Endothelial cell of umbilical vein (primary cell): Measurements from ENCODE around the gene SYNJ1. TPM values are rescaled to one million over a fixed set of nuclear protein-coding genes. Genes with fewer than 3 reads are reported as not detected.
A peak's percentile ranks its signal among the peaks of the same experiment; 100 is the strongest.

Experiments used
- BruUV-seq: library from RNA; stranded (reverse); fragments of 400-500 nt; replicated peaks from 2 replicates; lab custom pipeline; 2021; lab: Mats Ljungman, UMichigan
- CTCF ChIA-PET: fragments of 300-600, 350-600 bp; sonication (Branson Sonifier 250); formaldehyde crosslinking; loops from one replicate; lab custom pipeline; 2021; ENCODE audit warnings: antibody characterized with exemption, inconsistent platforms; lab: Charles Lee
- POLR2A ChIA-PET: fragments of 300-600, 350-600 bp; sonication (Branson Sonifier 250); formaldehyde crosslinking; loops from one replicate; lab custom pipeline; 2021; ENCODE audit warnings: antibody characterized with exemption, inconsistent platforms; lab: Charles Lee
- DNase-seq: peaks from one replicate; pipeline ENCODE4 v3.0.0-alpha.2; 2011; ENCODE audit warnings: low read depth, low spot score
- FAIRE-seq: peaks from 2 replicates; lab custom pipeline; 2011; peaks lifted over from hg19 to GRCh38; lab: Jason Lieb, UNC
- H2AFZ ChIP-seq: 2 replicates; pipeline ENCODE4 v1.6.0; 2012; ENCODE audit warnings: low read depth, low read length, control low read depth, inconsistent platforms
- H3K27ac ChIP-seq: 2 replicates; pipeline ENCODE4 v1.5.1; 2011; ENCODE audit warnings: low read depth, mild to moderate bottlenecking, control low read depth, low read length, moderate library complexity; ENCODE audit not compliant: insufficient read depth
- H3K27me3 ChIP-seq, 2 experiments: 2 replicates each; pipeline versions ENCODE4 v1.6.0 to v1.6.1; 2011; ENCODE audit warnings: low read length in 2 of 2, mixed read lengths in 1 of 2; ENCODE audit not compliant: control insufficient read depth in 2 of 2, insufficient read depth in 2 of 2
- H3K36me3 ChIP-seq, 2 experiments: 2 replicates in 1 of 2; 3 replicates in 1 of 2; pipeline ENCODE4 v1.5.1; 2011; ENCODE audit warnings: low read length in 2 of 2, mild to moderate bottlenecking in 1 of 2, moderate library complexity in 1 of 2; ENCODE audit not compliant: control insufficient read depth in 2 of 2, insufficient read depth in 2 of 2; ENCODE audit errors: extremely low read depth in 1 of 2
- H3K4me1 ChIP-seq: 3 replicates; pipeline ENCODE4 v1.5.1; 2011; ENCODE audit warnings: mild to moderate bottlenecking, low read length; ENCODE audit not compliant: control insufficient read depth, insufficient read depth; ENCODE audit errors: extremely low read depth
- H3K4me2 ChIP-seq: 2 replicates; pipeline ENCODE4 v1.6.1; 2011; ENCODE audit warnings: low read length, control low read depth, mixed read lengths; ENCODE audit not compliant: insufficient read depth
- H3K4me3 ChIP-seq, 3 experiments: fragments of 200-600 bp in 1 of 3; sonication (generic), shearing (Covaris generic) in 1 of 3; replicated peaks in 1 of 3; 2 replicates each; pipeline ENCODE4 v1.5.1; 2011 to 2016; ENCODE audit warnings: control low read depth in 3 of 3, low read length in 3 of 3, mild to moderate bottlenecking in 2 of 3, inconsistent platforms in 1 of 3, low read depth in 1 of 3, moderate library complexity in 1 of 3; ENCODE audit not compliant: insufficient read depth in 1 of 3
- H3K79me2 ChIP-seq: 2 replicates; pipeline ENCODE4 v1.6.0; 2012; ENCODE audit warnings: low read length, inconsistent platforms; ENCODE audit not compliant: control insufficient read depth, insufficient read depth
- H3K9ac ChIP-seq: replicated peaks from 2 replicates; pipeline ENCODE3; 2011; ENCODE audit warnings: low read length, control low read depth; ENCODE audit not compliant: insufficient read depth; ENCODE audit errors: extremely low read depth
- H3K9me1 ChIP-seq: replicated peaks from 3 replicates; pipeline ENCODE4 v1.6.0; 2011; ENCODE audit warnings: mild to moderate bottlenecking, low read length; ENCODE audit not compliant: control insufficient read depth, insufficient read depth; ENCODE audit errors: extremely low read depth
- H3K9me3 ChIP-seq: replicated peaks from 2 replicates; pipeline ENCODE4 v1.5.1; 2012; ENCODE audit warnings: low read length, inconsistent platforms; ENCODE audit not compliant: control insufficient read depth, insufficient read depth
- H4K20me1 ChIP-seq: replicated peaks from 2 replicates; pipeline ENCODE3; 2011; ENCODE audit warnings: mild to moderate bottlenecking, low read length; ENCODE audit not compliant: control insufficient read depth, insufficient read depth; ENCODE audit errors: extremely low read depth
- CTCF ChIP-seq, 2 donors: IDR thresholded peaks; 1 replicate in 1 of 2; 2 replicates in 1 of 2; pipeline ENCODE4 v1.5.1; 2011; ENCODE audit warnings: low read length in 2 of 2, mild to moderate bottlenecking in 2 of 2, moderate library complexity in 2 of 2, control low read depth in 1 of 2, inconsistent platforms in 1 of 2, low read depth in 1 of 2; ENCODE audit not compliant: insufficient read depth in 1 of 2; ENCODE audit errors: extremely low read depth in 1 of 2
- EZH2 ChIP-seq: IDR thresholded peaks from 2 replicates; pipeline ENCODE4 v1.6.1; 2012; ENCODE audit warnings: borderline replicate concordance, low read depth, mild to moderate bottlenecking, moderate library complexity, low read length, inconsistent platforms; ENCODE audit not compliant: severe bottlenecking
- FOS ChIP-seq: IDR thresholded peaks from 2 replicates; pipeline ENCODE4 v1.6.1; 2011; ENCODE audit warnings: mild to moderate bottlenecking, low read length, moderate library complexity, borderline replicate concordance; ENCODE audit not compliant: insufficient read depth
- GATA2 ChIP-seq: IDR thresholded peaks from 2 replicates; pipeline ENCODE4 v1.7.0; 2011; ENCODE audit warnings: low read depth, mild to moderate bottlenecking, moderate library complexity, mixed read lengths, low read length; ENCODE audit not compliant: insufficient read length, insufficient read depth
- JUN ChIP-seq: IDR thresholded peaks from 2 replicates; pipeline ENCODE4 v1.6.1; 2011; ENCODE audit warnings: borderline replicate concordance, low read depth; ENCODE audit not compliant: insufficient read length, insufficient read depth
- MYC ChIP-seq: IDR thresholded peaks from one replicate; pipeline ENCODE4 v1.6.1; 2011; ENCODE audit warnings: mild to moderate bottlenecking, low read depth, low read length
- POLR2A ChIP-seq: IDR thresholded peaks from 2 replicates; pipeline ENCODE4 v1.6.1; 2012; ENCODE audit warnings: low read depth, mild to moderate bottlenecking, control low read depth, low read length
- POLR2AphosphoS5 ChIP-seq: IDR thresholded peaks from 2 replicates; pipeline ENCODE4 v1.6.1; 2012; ENCODE audit warnings: low read depth, mild to moderate bottlenecking, control low read depth, low read length, moderate library complexity; ENCODE audit not compliant: insufficient read depth
- dilution Hi-C: fragments of 300-500 bp; cut with MboI; formaldehyde crosslinking; loops from one replicate; pipeline ENCODE4 v1.15.0; 2019; ENCODE audit warnings: low sequenced_read_pairs; ENCODE audit not compliant: extremely low pct_ligation_motif_present
- intact Hi-C: fragments of 100-400 bp; cut with micrococcal nuclease; formaldehyde crosslinking; loops from one replicate; pipeline ENCODE4 v1.10.0; 2022
- polyA plus RNA-seq, 4 experiments: library from polyadenylated mRNA; depleted of rRNA in 3 of 4; stranded (reverse) in 3 of 4; unstranded in 1 of 4; fragments of >200 nt; gene quantifications; 2 replicates each; pipeline versions ENCODE4 v1.2.1 to v1.2.3, GENCODE V29; 2011 to 2012; ENCODE audit warnings: missing spikeins in 1 of 4
- total RNA-seq: library from RNA; stranded (reverse); gene quantifications from 2 replicates; pipeline ENCODE4 v1.2.3, GENCODE V29; 2021

Gene SYNJ1
- total and polyA plus RNA-seq, 2 donors (not counting 3 experiments of a cell fraction or from before 2014, with no cell fraction given) = 5.9 to 17.0 TPM

GRCh38 chr21:32702702-32703101, 25.1 kb downstream of the SYNJ1 start:
- H3K4me3 ChIP-seq = no peak overlapping the region
- no TSS peak for BruUV-seq
- peak; percentile 72 for FAIRE-seq
- peaks cover 35% of the 10 kb centered on the region for H3K4me1 ChIP-seq
- DNase-seq = peak; percentile 54
- H3K36me3 ChIP-seq = no peaks in the 10 kb centered on the region
- TF ChIP-seq CTCF (IDR thresholded peaks at IDR 0.05; ENCODE audit: extremely low read depth in 1 of 2, insufficient read depth in 1 of 2, low read depth in 1 of 2, low read length in 2 of 2) (no peak), POLR2A (no peak), JUN (no peak), GATA2 (peak; percentile 86), EZH2 (no peak), POLR2AphosphoS5 (no peak), MYC (no peak), FOS (peak; percentile 59)
- no peaks in the 10 kb centered on the region for H3K79me2 ChIP-seq
- H3K9ac ChIP-seq = no peak overlapping the region
- no peaks in the 10 kb centered on the region for H4K20me1 ChIP-seq
- H3K27ac ChIP-seq = peak overlapping the region; percentile 5
- peak overlapping the region; percentile 0 for H2AFZ ChIP-seq
- POLR2A ChIA-PET = interaction anchor here (0.6 kb wide), 1 partner anchor 25 kb away, joined by 3 read pairs; the partner anchor contains the start of gene SYNJ1
- CTCF ChIA-PET = no interaction called here
- H3K9me3 ChIP-seq = no peaks in the 10 kb centered on the region
- dilution Hi-C loops = no loop called here
- intact Hi-C loops = no loop called here
- H3K27me3 ChIP-seq = no peaks in the 10 kb centered on the region
- H3K4me2 ChIP-seq = peak overlapping the region; percentile 41
- no peaks in the 10 kb centered on the region for H3K9me1 ChIP-seq
